ENCODE measurements around the gene DNAH14. TPM values are rescaled to one million over a fixed set of nuclear protein-coding genes. Genes with fewer than 3 reads are reported as not detected.
A peak's percentile ranks its signal among the peaks of the same experiment; 100 is the strongest.

DNAH14 gene
- total and polyA plus RNA-seq, 2 of the 13 experiments (the other 11 are each of a cell fraction or from before 2014, with no cell fraction given) = 4.5 to 27.5 TPM

GRCh38 chr1:224929335-224930237, at the start of gene DNAH14 (continued):
- TF ChIP-seq RERE (CRISPR knock-in tag; IDR thresholded peaks at IDR 0.05; ENCODE audit: low read depth) (peak; percentile 36; the same call in 1 of the 2 replicates), PHF8 (CRISPR knock-in tag; IDR thresholded peaks at IDR 0.05) (peak; percentile 92), KMT2A (CRISPR knock-in tag; IDR thresholded peaks at IDR 0.05) (peak; percentile 95), DZIP1 (CRISPR knock-in tag; IDR thresholded peaks at IDR 0.05) (peak; percentile 96), ZNF878 (CRISPR knock-in tag; IDR thresholded peaks at IDR 0.05) (no peak), ZNF772 (CRISPR knock-in tag; IDR thresholded peaks at IDR 0.05) (peak; percentile 97), ZNF331 (CRISPR knock-in tag; IDR thresholded peaks at IDR 0.05) (peak; percentile 93), ZNF660 (CRISPR knock-in tag; IDR thresholded peaks at IDR 0.05; ENCODE audit: borderline replicate concordance, low read depth) (no peak), PRMT3 (CRISPR knock-in tag; IDR thresholded peaks at IDR 0.05; ENCODE audit: borderline replicate concordance, low read depth) (no peak), ZNF639 (CRISPR knock-in tag; conservative IDR thresholded peaks at IDR 0.05) (peak; percentile 80; the same call in 1 of the 2 replicates), ZNF619 (CRISPR knock-in tag; IDR thresholded peaks at IDR 0.05) (peak; percentile 68; the same call in 1 of the 2 replicates), ZNF674 (CRISPR knock-in tag; IDR thresholded peaks at IDR 0.05; ENCODE audit: low read depth) (peak; percentile 78; the same call in 1 of the 2 replicates), RARG (CRISPR knock-in tag; IDR thresholded peaks at IDR 0.05; ENCODE audit: low read depth) (0 out of 2 replicates have a peak, but pooled peaks have one; percentile 35), HMGXB3 (CRISPR knock-in tag; IDR thresholded peaks at IDR 0.05; ENCODE audit: borderline replicate concordance) (no peak)
